Measurements from ENCODE around the gene SPATA2L.

SPATA2L gene

DNA sequence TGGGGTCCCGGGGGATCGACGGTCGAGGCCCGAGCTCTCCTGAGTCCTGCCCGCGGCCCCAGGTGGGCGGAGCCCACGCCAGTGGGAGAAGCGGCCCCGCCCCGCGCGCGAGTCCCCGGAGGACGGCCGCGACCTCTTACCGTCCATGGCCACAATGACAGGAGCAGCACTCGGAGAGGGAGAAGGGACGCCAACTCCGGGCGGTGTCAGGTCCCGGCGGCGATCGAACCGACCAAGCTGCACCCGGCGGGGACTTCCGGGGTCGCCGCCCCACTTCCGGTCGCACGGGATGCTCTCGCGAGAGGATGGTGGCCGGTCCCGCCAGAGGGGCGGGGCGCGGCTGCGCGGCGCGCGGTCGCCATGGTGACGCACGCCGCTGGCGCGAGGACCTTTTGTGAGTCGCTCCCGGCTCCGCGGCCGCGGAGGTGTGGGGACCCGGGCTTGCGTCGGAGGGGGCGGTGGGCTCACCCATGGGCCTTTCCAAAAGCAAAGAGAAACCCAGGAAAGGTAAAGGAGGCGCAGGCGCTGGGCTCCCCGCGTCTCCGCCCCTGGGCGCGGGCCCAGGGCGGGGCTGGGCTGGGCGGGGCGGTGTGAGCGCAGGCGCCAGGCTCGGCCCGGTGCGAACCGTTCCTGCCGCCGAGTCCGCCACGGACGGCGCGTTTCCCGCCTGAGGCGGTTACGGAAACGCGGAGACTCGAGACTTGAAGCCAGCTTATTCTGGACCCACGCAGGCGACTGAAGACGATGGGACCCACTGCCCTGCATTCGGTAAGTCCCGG lies 43.9 kb downstream of the SPATA2L start, which contains the start of the genes CHMP1A and SPATA33:
TSS of gene CHMP1A (minus strand) at position 267 of the 779 bp plus-strand sequence. CDS start at position 147, 120 bp downstream.
TSS of gene SPATA33 (plus strand) at position 395 of the 779 bp plus-strand sequence. CDS start at position 471, 76 bp downstream.
- DNase-seq (ENCODE audit: low read depth in 2 of 2, low spot score in 1 of 2): peak; percentile 80 to 85

GRCh38 chr16:89656435-89657121 lies 44.9 kb downstream of the SPATA2L start:
- no peak for DNase-seq (ENCODE audit: low read depth in 2 of 2, low spot score in 1 of 2)

DNA sequence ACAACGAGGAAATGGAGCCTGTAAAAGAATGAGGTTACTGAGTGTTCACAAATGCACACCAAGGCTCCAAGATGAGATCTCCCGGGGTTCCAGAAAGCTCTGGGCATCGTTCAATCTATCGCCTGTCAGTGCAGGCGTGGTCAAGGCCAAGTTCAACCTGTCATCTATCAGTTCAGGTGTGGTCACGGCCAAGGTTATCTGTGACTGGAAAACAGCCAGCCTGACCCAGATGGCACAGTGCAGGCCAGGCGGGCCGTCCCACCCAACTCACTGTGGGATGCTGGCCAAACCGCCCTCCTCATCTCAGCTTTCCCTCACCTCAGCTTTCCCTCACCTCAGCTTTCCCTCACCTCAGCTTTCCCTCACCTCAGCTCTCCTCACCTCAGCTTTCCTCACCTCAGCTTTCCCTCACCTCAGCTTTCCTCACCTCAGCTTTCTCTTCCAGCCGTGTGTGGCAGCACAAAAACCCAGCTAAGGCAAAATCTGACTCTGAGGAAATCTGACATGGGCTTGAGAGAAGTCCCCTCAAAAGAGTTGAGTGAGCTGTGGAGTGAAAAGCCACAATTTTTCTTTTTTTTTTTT lies 46.4 kb downstream of the SPATA2L start:
- DNase-seq (ENCODE audit: low read depth in 2 of 2, low spot score in 1 of 2): no peak

DNA sequence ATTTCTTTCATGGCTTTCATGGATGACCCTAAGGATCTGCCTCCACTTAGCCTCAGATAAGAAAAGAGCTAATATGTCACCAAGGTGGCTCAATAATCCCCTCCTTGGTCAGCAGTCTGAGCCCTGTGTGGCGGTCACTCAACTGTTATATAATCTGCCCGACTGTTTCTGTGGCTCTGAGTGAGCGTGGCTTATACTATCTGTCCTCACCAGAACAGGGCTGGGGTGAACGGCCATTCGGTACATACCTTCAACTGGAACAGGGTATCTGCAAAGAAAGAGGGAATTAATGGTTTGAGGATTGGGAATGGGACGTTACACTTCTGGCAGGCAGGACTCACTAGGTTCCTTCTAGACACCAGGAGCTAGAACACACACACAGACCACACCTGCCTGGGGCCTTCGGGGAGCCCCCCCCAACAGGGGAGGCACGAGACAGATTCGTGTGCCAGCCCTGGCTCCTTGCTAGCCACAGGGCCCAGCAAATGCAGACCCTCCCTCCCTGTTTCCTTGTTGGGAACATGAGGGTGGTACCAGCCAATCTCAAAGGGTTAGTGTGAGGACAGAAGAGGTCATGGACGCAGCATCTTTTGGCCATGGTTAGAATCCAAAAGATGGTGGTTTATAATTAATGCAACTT lies 47.7 kb downstream of the SPATA2L start:
- no peak for DNase-seq (ENCODE audit: low read depth in 2 of 2, low spot score in 1 of 2)

DNA sequence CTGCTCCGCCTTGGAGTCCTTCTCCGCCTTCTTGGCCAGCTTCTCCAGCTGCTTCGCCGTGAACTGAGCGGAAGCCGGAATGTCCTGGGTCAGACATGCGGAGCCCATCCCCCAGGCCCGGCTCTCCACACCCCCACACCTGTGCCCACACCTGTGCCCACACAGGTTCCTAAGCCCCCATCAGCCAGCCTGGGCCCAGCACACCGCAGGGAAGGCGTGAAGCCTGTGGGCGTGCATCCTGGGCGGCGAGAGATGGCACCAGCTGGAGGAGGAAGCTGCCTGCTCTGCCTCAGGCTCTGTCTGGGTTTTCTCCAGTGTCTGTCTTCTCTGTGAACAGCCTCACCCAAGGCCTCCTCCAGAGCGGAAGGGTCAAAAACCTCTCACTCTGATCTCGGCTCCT lies 49.9 kb downstream of the SPATA2L start:
- DNase-seq (ENCODE audit: low read depth in 2 of 2, low spot score in 1 of 2): no peak

DNA sequence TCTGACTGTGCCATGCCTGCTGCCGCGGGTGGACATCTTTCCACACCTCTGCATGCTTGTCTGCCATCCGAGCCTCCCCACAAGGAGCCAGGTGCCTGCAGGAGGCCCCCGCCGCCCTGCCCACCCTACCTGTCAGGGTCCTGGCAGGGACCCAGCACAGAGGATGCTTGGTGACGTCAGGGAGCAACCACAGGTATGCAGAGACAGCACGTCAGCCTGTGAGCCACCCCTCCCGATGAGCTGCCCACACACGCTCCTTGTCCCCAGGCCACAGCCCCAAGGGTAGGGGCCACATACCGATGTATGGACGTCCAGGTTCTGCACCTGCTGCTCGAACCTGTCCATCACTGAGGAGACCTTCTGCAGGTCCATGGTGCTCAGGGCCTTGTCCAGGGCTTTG lies 54.6 kb downstream of the SPATA2L start:
- DNase-seq (ENCODE audit: low read depth in 2 of 2, low spot score in 1 of 2): no peak

Measured in stimulated activated CD8-positive, alpha-beta memory T cell treated with anti-CD3 and anti-CD28 coated beads, Interleukin-4, amount 100 ng/mL, for 1 hour (primary cell).